ENCODE data around the gene OXCT2.
"Not testable (repeated sequence)": the region's sequence is repeated elsewhere in the genome, so short reads cannot be mapped to it uniquely, and the experiment has no call there.

DNA sequence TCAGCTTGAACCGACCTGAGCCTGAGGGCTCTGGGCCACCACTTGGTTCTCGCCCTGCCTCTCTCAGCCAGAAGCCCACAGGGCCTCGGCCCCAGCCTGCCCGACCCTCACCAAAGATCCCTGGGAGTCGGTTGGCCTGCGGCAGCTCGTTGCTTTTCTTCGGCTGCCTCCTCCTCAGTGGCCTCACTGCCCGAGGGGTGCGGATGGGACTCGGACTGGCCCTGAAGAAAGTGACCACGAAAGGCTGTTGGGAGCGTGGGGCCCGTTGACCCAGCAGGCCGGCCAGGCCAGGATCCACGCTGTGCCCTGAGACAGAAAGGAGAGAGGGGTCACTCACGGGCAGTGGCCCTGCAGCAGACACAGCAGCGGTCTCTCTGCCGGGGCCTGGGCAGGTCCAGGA is 6.6 kb downstream of the OXCT2 start:
- TF ChIP-seq, protein P1, sequence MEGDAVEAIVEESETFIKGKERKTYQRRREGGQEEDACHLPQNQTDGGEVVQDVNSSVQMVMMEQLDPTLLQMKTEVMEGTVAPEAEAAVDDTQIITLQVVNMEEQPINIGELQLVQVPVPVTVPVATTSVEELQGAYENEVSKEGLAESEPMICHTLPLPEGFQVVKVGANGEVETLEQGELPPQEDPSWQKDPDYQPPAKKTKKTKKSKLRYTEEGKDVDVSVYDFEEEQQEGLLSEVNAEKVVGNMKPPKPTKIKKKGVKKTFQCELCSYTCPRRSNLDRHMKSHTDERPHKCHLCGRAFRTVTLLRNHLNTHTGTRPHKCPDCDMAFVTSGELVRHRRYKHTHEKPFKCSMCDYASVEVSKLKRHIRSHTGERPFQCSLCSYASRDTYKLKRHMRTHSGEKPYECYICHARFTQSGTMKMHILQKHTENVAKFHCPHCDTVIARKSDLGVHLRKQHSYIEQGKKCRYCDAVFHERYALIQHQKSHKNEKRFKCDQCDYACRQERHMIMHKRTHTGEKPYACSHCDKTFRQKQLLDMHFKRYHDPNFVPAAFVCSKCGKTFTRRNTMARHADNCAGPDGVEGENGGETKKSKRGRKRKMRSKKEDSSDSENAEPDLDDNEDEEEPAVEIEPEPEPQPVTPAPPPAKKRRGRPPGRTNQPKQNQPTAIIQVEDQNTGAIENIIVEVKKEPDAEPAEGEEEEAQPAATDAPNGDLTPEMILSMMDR (IDR thresholded peaks at IDR 0.05) = not testable (repeated sequence)
- not testable (repeated sequence) for TF ChIP-seq POLR2A (IDR thresholded peaks at IDR 0.05)
